Eye (tissue), 1 donor: Measurements from ENCODE around the gene MELK.
A peak's percentile ranks its signal among the peaks of the same experiment; 100 is the strongest.
"Not testable (repeated sequence)": the region's sequence is repeated elsewhere in the genome, so short reads cannot be mapped to it uniquely, and the experiment has no call there.

Source experiments
- DNase-seq: peaks from one replicate; pipeline ENCODE4 v3.0.0-alpha.2; 2015

The MELK gene

DNA sequence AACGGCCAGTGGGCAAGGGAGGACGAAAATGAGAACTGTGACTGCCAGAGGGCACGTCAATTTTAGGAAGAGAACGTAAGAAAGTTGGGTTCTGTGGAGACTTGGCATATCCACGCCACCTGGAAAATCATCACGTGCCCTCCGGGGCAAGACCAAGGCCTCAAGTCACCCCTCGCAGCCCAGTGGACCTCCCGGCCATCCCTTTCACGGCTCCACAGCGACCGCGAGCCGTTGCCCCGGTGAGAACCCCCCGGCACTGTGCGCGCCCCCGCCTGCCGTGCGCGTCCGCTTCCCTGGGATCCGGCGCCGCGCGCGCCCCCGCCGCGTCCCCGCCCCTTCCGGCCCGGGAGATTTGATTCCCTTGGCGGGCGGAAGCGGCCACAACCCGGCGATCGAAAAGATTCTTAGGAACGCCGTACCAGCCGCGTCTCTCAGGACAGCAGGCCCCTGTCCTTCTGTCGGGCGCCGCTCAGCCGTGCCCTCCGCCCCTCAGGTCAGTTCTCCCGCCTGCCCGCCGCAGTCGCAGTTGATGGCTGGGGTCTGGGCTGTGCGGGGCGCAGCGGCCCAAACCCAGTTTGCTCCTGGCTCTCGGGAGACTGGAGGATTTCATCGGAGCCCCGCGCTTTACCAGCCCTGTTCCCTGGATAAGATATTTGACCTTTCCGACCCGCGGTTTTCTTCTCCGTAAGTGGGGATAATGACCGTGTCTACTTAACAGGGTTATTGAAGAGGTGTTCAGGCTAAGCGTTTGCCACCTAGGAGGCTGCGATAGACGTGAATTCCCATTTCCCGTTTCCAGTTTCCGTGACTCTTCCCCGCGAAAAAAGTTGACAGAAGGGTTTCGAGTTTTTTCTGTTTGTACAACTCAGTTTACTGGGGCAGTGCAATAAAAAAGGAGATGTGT, at the start of gene MELK:
Gene MELK (plus strand): TSS at position 381 of the 904 bp plus-strand sequence. CDS start 8,787 bp downstream, outside the sequence.
- peak; percentile 93 for DNase-seq

GRCh38 chr9:36530224-36530623, 42.5 kb upstream of the MELK start:
- no peak for DNase-seq

- no peak for DNase-seq
Observed at GRCh38 chr9:36532353-36532752, 40.3 kb upstream of the MELK start.

DNA sequence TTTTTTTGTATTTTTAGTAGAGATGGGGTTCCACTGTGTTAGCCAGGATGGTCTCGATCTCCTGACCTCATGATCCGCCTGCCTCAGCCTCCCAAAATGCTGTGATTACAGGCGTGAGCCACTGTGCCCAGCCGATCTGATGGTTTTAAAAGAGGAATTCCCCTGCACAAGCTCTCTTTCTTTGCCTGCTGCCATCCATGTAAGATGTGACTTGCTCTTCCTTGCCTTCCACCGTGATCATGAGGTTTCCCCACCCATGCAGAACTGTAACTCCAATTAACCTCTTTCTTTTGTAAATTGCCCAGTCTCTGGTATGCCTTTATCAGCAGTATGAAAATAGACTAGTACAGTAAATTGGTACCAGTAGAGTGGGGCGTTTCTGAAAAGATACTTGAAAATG, 39.0 kb upstream of the MELK start:
- not testable (repeated sequence) for DNase-seq

GRCh38 chr9:36535107-36535506, 37.6 kb upstream of the MELK start:
- DNase-seq: no peak

DNA sequence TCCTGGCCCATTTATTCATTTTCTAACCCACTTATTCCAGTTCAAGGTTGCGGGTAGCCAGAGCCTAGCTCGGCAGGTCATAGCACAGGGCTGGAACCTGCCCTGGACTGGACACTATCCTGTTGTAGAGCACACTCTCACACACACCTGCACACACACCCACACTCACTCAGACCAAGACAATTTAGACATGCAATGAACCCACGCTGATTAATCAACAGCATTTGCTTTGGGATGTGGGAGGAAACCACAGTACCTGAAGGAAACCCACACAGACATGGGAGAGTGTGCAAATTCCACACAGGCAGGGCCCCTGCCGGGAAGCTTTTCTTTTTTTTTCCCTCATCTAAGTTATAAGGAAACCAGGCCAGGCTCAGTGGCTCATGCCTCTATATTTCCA, 34.8 kb upstream of the MELK start:
- DNase-seq: no peak

DNA sequence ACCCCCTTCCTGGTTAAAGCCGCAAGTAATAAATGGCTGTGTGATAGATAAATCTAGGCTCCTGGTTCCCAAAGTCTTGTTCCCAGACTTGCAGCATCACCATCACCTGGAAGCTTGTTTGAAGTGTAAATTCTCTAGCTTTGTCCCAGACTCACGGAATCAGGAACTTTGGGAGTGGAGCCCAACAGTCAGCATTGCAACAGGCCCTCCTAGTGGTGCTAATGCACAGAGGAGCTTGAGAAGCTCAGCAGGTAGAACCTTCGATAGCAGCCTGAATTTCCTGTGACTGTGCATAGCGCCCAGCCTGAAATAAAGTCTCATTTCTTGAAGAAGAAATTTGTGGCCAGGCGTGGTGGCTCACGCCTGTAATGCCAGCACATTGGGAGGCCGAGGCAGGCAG, 30.3 kb upstream of the MELK start:
- DNase-seq: no peak

- DNase-seq: peak; percentile 13
Observed at GRCh38 chr9:36543916-36544315, 28.8 kb upstream of the MELK start.

- DNase-seq: no peak
Observed at GRCh38 chr9:36547598-36547997, 25.1 kb upstream of the MELK start.

DNA sequence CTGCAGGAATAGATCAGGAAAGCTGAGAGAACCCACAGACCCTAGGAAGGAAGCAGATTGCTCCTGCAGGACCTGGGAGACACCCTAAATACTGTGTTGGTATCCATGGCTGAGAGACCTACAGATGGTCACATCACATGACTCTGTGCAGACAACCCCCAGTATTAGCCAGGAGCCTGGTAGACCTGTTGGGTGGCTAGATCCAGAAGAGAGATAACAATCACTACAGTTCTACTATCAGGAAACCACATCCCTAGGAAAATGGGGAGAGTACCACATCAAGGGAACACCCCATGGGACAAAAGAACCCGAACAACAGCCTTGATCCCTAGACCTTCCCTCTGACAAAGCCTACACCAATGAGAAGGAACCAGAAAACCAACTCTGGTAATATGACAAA, 24.2 kb upstream of the MELK start:
- no peak for DNase-seq

- no peak for DNase-seq
Observed at GRCh38 chr9:36550135-36550534, 22.6 kb upstream of the MELK start.

DNA sequence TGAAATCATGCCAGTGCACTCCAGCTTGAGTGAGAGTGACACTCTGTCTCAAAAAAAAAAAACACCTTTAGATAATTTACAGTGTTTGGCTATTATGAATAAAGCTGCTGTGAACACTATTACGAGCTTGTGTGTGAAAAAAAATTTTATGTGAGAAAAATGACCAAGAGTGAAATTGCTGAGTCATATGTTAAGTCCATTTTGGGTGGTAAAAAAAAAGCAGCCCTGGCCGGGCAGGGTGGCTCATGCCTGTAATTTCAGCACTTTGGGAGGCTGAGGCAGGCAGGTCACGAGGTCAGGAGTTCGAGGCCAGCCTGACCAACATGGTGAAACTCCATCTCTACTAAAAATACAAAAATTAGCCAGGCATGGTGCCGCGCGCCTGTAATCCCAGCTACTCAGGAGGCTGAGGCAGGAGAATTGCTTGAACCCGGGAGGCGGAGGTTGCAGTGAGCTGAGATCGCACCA, 22.0 kb upstream of the MELK start:
- not testable (repeated sequence) for DNase-seq

- DNase-seq: no peak
Observed at GRCh38 chr9:36551129-36551528, 21.6 kb upstream of the MELK start.

DNA sequence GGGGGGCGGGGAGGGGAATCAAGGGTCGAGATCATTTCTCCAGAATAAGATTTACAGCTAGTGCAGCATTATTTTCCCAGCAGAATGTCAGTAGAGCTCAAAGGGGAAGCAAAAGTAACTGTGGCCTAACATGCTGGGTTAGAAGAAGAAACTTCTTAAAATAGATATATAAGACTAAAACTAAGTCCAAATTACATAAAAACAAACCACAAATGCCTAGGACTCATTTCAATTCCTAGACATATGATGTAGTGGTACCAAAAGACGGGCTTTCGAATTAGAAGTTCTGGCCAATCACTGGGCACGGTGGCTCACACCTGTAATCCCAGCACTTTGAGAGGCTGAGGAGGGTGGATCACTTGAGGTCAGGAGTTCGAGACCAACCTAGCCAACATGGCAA, 20.8 kb upstream of the MELK start:
- no peak for DNase-seq

DNA sequence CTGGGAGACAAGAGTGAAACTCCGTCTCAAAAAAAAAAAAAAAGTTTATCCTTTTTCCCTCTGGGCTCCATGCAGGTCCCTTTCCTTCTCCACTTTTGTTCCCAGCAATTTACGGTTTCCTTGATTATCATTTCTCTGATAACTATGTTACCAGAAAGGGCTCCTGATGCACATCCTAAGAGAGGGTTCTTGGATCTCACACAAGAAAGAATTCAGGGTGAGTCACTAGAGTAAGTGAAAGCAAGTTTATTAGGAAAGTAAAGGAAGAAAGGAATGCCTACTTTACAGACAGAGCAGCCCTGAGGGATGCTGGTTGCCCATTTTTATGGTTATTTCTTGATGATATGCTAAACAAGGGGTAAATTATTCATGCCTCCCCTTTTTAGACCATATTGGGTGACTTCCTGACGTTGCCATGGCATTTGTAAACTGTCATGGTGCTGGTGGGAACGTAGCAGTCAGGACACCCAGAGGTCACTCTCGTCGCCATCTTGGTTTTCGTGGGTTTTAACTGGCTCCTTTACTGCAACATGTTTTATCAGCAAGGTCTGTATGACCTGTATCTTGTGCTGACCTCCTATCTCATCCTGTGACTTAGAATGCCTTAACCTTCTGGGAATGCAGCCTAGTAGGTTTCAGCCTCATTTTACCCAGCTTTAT, 13.5 kb upstream of the MELK start:
- no peak for DNase-seq

- no peak for DNase-seq
Observed at GRCh38 chr9:36560771-36561170, 11.9 kb upstream of the MELK start.

- DNase-seq: not testable (repeated sequence)
Observed at GRCh38 chr9:36562801-36563200, 9.9 kb upstream of the MELK start.

- no peak for DNase-seq
Observed at GRCh38 chr9:36566813-36567221, 5.9 kb upstream of the MELK start.

GRCh38 chr9:36568681-36569080, 4.0 kb upstream of the MELK start:
- peak; percentile 59 for DNase-seq

DNA sequence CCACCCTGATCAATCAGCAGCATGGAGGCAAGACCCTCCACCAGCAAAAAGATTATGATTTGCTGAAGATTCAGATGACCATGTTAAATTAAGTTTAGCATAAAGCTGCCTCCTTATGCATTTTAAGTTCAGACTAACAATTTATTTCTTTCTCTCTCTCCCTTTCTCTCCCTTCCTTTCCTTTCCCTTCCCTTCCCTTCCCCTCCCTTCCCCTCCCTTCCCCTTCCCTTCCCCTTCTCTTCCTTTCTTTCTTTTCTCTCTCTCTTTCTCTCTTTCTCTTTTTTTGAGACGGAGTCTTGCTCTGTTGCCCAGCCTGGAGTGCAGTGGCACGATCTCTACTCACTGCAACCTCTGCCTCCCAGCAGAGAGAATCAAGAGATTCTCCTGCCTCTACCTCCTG, 1.4 kb upstream of the MELK start:
- no peak for DNase-seq

- not testable (repeated sequence) for DNase-seq
Observed at GRCh38 chr9:36574045-36574444, 1.4 kb downstream of the MELK start.

- DNase-seq: no peak
Observed at GRCh38 chr9:36575411-36575882, 2.8 kb downstream of the MELK start.

GRCh38 chr9:36576866-36577265, 4.2 kb downstream of the MELK start:
- DNase-seq: no peak
